OCI-LY1 (cell line): ENCODE data around the gene NPAS2.

Experiments used
- H2AFZ ChIP-seq: fragments of 200-600 bp; sonication (generic), shearing (Covaris generic); 2 replicates; pipeline ENCODE4 v1.6.0; 2014; ENCODE audit warnings: antibody characterized with exemption, mild to moderate bottlenecking, low read length
- H3F3A ChIP-seq: fragments of 200-600 bp; sonication (generic), shearing (Covaris generic); 2 replicates; pipeline ENCODE4 v1.6.0; 2014; ENCODE audit warnings: mild to moderate bottlenecking, antibody characterized with exemption, low read length, moderate library complexity; ENCODE audit not compliant: insufficient read depth
- H3K27ac ChIP-seq: fragments of 200-600 bp; sonication (generic); 2 replicates; pipeline ENCODE4 v1.5.1; 2014; ENCODE audit warnings: low read length, mixed run types, mild to moderate bottlenecking, low read depth; ENCODE audit not compliant: poor library complexity, severe bottlenecking
- H3K27me3 ChIP-seq: fragments of 200-600 bp; sonication (generic); 2 replicates; pipeline ENCODE4 v1.6.0; 2014; ENCODE audit warnings: antibody characterized with exemption, mild to moderate bottlenecking, low read length, moderate library complexity; ENCODE audit not compliant: insufficient read depth
- H3K36me3 ChIP-seq: fragments of 200-600 bp; sonication (generic); 2 replicates; pipeline ENCODE4 v1.6.1; 2014; ENCODE audit warnings: mild to moderate bottlenecking, antibody characterized with exemption, low read length, moderate library complexity, mixed read lengths; ENCODE audit not compliant: insufficient read depth
- H3K4me1 ChIP-seq: fragments of 200-600 bp; sonication (generic); 2 replicates; pipeline ENCODE4 v1.5.1; 2014; ENCODE audit warnings: mild to moderate bottlenecking, low read length, moderate library complexity; ENCODE audit not compliant: insufficient read depth, severe bottlenecking
- H3K4me2 ChIP-seq: fragments of 200-600 bp; sonication (generic), shearing (Covaris generic); 2 replicates; pipeline ENCODE4 v1.6.1; 2014; ENCODE audit warnings: low read length
- H3K4me3 ChIP-seq: fragments of 200-600 bp; sonication (generic); 2 replicates; pipeline ENCODE4 v1.5.1; 2014; ENCODE audit warnings: low read length, low read depth, mild to moderate bottlenecking, mixed read lengths; ENCODE audit not compliant: poor library complexity, severe bottlenecking
- H3K79me2 ChIP-seq: fragments of 200-600 bp; shearing (Covaris generic); 2 replicates; pipeline ENCODE4 v1.6.1; 2016; ENCODE audit warnings: mixed run types, low read length, mixed read lengths; ENCODE audit not compliant: insufficient read depth
- H3K9ac ChIP-seq: fragments of 200-600 bp; sonication (generic), shearing (Covaris generic); 2 replicates; pipeline ENCODE4 v1.6.1; 2014; ENCODE audit warnings: mild to moderate bottlenecking, low read length, mixed read lengths
- H3K9me2 ChIP-seq: fragments of 200-600 bp; sonication (generic), shearing (Covaris generic); 2 replicates; pipeline ENCODE4 v1.6.1; 2014; ENCODE audit warnings: low read depth, mild to moderate bottlenecking, low read length, mixed read lengths
- H3K9me3 ChIP-seq: fragments of 200-600 bp; shearing (Covaris generic); 2 replicates; pipeline ENCODE4 v1.6.1; 2014; ENCODE audit warnings: low read length, mixed read lengths
- H4K20me1 ChIP-seq: fragments of 200-600 bp; sonication (generic), shearing (Covaris generic); 2 replicates; pipeline ENCODE4 v1.6.0; 2016; ENCODE audit warnings: mild to moderate bottlenecking, low read length; ENCODE audit not compliant: insufficient read depth
- EZH2 ChIP-seq: fragments of 200-600 bp; sonication (generic), shearing (Covaris generic); IDR thresholded peaks from 2 replicates; pipeline ENCODE4 v1.8.0; 2017; ENCODE audit warnings: borderline replicate concordance, mixed run types, mild to moderate bottlenecking, antibody characterized with exemption, low read length, moderate library complexity, mixed read lengths
- TF ChIP-seq, protein P1 (sequence below): fragments of 200-600 bp; sonication (generic), shearing (Covaris generic); IDR thresholded peaks from 2 replicates; pipeline ENCODE4 v1.5.1; 2017; ENCODE audit warnings: mild to moderate bottlenecking, antibody characterized with exemption, low read length, moderate library complexity, mixed read lengths

NPAS2 gene

DNA sequence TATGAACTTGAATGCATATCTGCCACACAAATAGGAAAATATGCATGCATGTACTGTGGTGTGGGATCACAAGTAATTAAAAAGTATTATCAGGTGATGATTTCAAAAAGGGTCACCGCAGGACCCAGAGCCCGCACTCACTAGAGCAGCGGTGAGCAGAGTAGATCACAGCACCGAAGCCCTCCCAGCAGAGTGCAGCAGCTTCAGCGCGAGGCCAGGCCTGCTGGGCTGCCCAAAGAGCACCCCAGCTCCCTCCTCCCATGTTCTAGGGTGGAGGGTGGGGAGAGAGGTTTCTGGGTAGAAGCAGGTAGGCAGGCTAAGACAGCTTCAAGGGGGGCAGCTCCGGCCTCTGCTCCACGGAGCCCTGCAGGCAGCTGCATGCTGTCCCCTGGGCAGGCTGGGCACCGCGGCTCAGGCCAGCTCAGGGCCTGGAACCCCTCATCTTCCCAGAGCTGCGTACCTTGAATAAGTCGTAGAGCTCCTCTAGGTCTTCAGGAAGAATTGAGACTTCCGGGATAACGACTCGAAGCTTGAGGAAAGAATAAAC lies 207.1 kb downstream of the NPAS2 start:
- Histone ChIP-seq H3K4me2 (no peak overlapping the region), H2AFZ (no peak overlapping the region), H3K4me3 (no peak overlapping the region), H3K9me3 (no peaks in the 10 kb centered on the region), H3K9ac (no peak overlapping the region), H3K9me2 (no peaks in the 10 kb centered on the region), H3K27me3 (no peaks in the 10 kb centered on the region; the same call in 1 of the 2 replicates), H3K4me1 (no peaks in the 10 kb centered on the region), H3K36me3 (no peaks in the 10 kb centered on the region), H4K20me1 (no peaks in the 10 kb centered on the region), H3K27ac (no peak overlapping the region), H3K79me2 (no peaks in the 10 kb centered on the region), H3F3A (no peaks in the 10 kb centered on the region)
- TF ChIP-seq, protein P1, sequence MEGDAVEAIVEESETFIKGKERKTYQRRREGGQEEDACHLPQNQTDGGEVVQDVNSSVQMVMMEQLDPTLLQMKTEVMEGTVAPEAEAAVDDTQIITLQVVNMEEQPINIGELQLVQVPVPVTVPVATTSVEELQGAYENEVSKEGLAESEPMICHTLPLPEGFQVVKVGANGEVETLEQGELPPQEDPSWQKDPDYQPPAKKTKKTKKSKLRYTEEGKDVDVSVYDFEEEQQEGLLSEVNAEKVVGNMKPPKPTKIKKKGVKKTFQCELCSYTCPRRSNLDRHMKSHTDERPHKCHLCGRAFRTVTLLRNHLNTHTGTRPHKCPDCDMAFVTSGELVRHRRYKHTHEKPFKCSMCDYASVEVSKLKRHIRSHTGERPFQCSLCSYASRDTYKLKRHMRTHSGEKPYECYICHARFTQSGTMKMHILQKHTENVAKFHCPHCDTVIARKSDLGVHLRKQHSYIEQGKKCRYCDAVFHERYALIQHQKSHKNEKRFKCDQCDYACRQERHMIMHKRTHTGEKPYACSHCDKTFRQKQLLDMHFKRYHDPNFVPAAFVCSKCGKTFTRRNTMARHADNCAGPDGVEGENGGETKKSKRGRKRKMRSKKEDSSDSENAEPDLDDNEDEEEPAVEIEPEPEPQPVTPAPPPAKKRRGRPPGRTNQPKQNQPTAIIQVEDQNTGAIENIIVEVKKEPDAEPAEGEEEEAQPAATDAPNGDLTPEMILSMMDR = no peak
- TF ChIP-seq EZH2 = no peak

- no peak overlapping the region for H3K4me2 ChIP-seq
- H3K9me2 ChIP-seq = no peaks in the 10 kb centered on the region
- no peak overlapping the region for H2AFZ ChIP-seq
- no peaks in the 10 kb centered on the region for H3K9me3 ChIP-seq
- no peak overlapping the region for H3K9ac ChIP-seq
- H3K4me1 ChIP-seq = no peaks in the 10 kb centered on the region
- H3K79me2 ChIP-seq = no peaks in the 10 kb centered on the region
- no peaks in the 10 kb centered on the region for H3F3A ChIP-seq
- no peak overlapping the region for H3K4me3 ChIP-seq
- no peaks in the 10 kb centered on the region; the same call in 1 of the 2 replicates for H3K27me3 ChIP-seq
- H3K27ac ChIP-seq = no peak overlapping the region
- TF ChIP-seq, protein P1 = no peak
- no peak for TF ChIP-seq EZH2
- H4K20me1 ChIP-seq = no peaks in the 10 kb centered on the region
- H3K36me3 ChIP-seq = no peaks in the 10 kb centered on the region
Measured at GRCh38 chr2:101027852-101028251, 207.9 kb downstream of the NPAS2 start.

- TF ChIP-seq, protein P1 = no peak
- TF ChIP-seq EZH2 = no peak
- H4K20me1 ChIP-seq = no peaks in the 10 kb centered on the region
- H3K36me3 ChIP-seq = no peaks in the 10 kb centered on the region
- H3K79me2 ChIP-seq = no peaks in the 10 kb centered on the region
- no peaks in the 10 kb centered on the region for H3F3A ChIP-seq
- no peak overlapping the region for H2AFZ ChIP-seq
- H3K9ac ChIP-seq = no peak overlapping the region
- H3K4me3 ChIP-seq = no peak overlapping the region
- H3K27me3 ChIP-seq = peaks cover 3% of the 10 kb centered on the region; the same call in 1 of the 2 replicates
- no peak overlapping the region for H3K27ac ChIP-seq
- no peak overlapping the region for H3K4me2 ChIP-seq
- H3K9me2 ChIP-seq = no peaks in the 10 kb centered on the region
- H3K4me1 ChIP-seq = no peaks in the 10 kb centered on the region
- H3K9me3 ChIP-seq = no peaks in the 10 kb centered on the region
Measured at GRCh38 chr2:101030866-101031554, 211.1 kb downstream of the NPAS2 start.
